Measurements from ENCODE around the gene DOCK4. TPM values are rescaled to one million over a fixed set of nuclear protein-coding genes. Genes with fewer than 3 reads are reported as not detected.

Gene DOCK4
- total RNA-seq, 3 donors from 2014 or later: 31.7 to 43.3 (median 41.9) TPM

DNA sequence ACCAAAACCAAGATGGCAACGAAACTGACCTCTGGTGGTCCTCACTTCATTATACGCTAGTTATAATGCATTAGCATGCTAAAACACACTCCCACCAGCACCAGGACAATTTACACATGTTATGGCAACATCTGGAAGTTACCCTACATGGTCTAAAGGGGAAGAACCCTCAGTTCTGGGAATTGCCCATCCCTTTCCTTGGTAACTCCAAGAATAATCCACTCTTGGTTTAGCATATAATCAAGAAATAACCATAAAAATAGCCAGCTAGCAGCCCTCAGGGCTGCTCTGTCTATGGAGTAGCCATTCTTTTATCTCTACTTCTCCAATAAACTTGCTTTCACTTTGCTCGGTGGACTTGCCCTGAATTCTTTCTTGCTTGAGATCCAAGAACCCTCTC is 191.1 kb downstream of the DOCK4 start:
- intact Hi-C loops (cut with DNase I; ENCODE audit: low total_unique reads): no loop called here
- Histone ChIP-seq H3K27ac (no peak overlapping the region), H3K4me1 (no peaks in the 10 kb centered on the region), H3K27me3 (no peaks in the 10 kb centered on the region), H3K4me3 (no peak overlapping the region), H3K36me3 (no peaks in the 10 kb centered on the region), H3K9me3 (no peaks in the 10 kb centered on the region)
- TF ChIP-seq CTCF (IDR thresholded peaks at IDR 0.05): no peak
- no peak for TF ChIP-seq POLR2AphosphoS5 (IDR thresholded peaks at IDR 0.05)
- no peak for TF ChIP-seq POLR2A (IDR thresholded peaks at IDR 0.05)
- no peak for DNase-seq (ENCODE audit: low spot score in 2 of 2)

- Histone ChIP-seq H3K4me3 (no peak overlapping the region), H3K36me3 (no peaks in the 10 kb centered on the region), H3K9me3 (no peaks in the 10 kb centered on the region), H3K27ac (no peak overlapping the region), H3K27me3 (no peaks in the 10 kb centered on the region), H3K4me1 (no peaks in the 10 kb centered on the region)
- DNase-seq (ENCODE audit: low spot score in 2 of 2): no peak
- intact Hi-C loops (cut with DNase I; ENCODE audit: low total_unique reads): no loop called here
- TF ChIP-seq CTCF (IDR thresholded peaks at IDR 0.05) (no peak), POLR2A (IDR thresholded peaks at IDR 0.05) (no peak), POLR2AphosphoS5 (IDR thresholded peaks at IDR 0.05) (no peak)
Measured at GRCh38 chr7:112014347-112014746, 191.9 kb downstream of the DOCK4 start.

DNA sequence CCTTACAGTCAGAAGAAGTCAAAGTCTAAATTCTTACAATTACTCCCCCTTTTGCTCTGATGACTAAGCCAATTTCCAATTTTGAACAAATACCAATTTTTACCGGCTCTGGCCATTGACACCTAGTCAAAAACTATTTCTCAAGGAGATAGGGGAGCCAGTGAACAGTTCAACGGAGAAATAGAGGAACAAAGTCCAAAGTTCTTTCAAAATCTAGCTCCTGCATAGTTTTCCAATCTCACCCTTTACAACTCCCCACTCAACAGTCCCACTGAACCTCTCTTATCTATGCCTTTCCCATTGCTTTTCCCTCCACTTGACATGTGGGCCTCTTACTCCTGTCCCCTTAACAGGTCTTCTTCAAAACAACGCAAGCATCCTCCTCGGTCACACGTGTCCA is 192.9 kb downstream of the DOCK4 start:
- H3K27me3 ChIP-seq: no peaks in the 10 kb centered on the region
- DNase-seq (ENCODE audit: low spot score in 2 of 2): no peak
- no peak overlapping the region for H3K4me3 ChIP-seq
- H3K4me1 ChIP-seq: no peaks in the 10 kb centered on the region
- TF ChIP-seq CTCF (IDR thresholded peaks at IDR 0.05): no peak
- TF ChIP-seq POLR2A (IDR thresholded peaks at IDR 0.05): no peak
- no peak for TF ChIP-seq POLR2AphosphoS5 (IDR thresholded peaks at IDR 0.05)
- intact Hi-C loops (cut with DNase I; ENCODE audit: low total_unique reads): no loop called here
- no peaks in the 10 kb centered on the region for H3K9me3 ChIP-seq
- no peaks in the 10 kb centered on the region for H3K36me3 ChIP-seq
- no peak overlapping the region for H3K27ac ChIP-seq

DNA sequence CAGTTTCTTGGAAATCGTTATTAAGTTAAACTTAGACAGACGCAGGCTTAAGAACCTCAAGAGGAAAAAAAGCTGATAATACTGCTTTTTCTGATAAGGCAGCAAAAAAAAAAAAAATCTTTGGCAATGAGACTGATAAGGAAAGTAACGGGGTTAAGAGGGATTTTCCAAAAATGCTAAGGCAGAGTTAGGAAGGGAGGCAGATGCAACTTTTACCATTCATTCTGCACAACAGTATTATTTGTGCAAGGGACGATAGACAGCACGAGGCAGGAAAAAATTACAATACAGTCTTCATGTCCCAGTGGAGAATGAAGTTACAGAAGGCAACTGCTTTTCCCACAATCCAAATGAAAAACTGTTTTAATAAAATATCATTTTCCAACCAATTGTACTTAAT is 194.0 kb downstream of the DOCK4 start:
- intact Hi-C loops (cut with DNase I; ENCODE audit: low total_unique reads): no loop called here
- Histone ChIP-seq H3K4me1 (no peaks in the 10 kb centered on the region), H3K9me3 (no peaks in the 10 kb centered on the region), H3K27me3 (no peaks in the 10 kb centered on the region), H3K4me3 (no peak overlapping the region), H3K27ac (no peak overlapping the region), H3K36me3 (no peaks in the 10 kb centered on the region)
- TF ChIP-seq POLR2AphosphoS5 (IDR thresholded peaks at IDR 0.05): no peak
- no peak for DNase-seq (ENCODE audit: low spot score in 2 of 2)

DNA sequence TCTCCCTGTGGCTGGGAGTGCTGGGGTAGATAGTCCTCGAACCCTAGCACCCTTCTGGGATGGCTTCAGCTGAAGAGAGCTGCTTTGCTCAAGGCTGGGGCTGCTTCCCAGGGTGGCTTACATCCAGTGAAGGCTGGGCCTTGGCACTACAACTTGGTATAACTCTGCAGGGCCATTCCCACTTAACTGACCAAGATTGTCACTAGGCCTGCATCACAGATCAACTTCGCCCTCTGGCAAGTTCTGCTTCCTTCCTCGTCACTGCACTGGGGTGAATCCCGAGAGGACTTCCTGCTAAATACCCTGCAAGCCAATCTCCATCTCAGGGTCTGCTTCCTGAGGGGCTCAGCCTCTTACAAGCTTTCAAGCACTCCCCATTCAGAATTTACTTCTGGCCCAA is 195.2 kb downstream of the DOCK4 start:
- TF ChIP-seq POLR2AphosphoS5 (IDR thresholded peaks at IDR 0.05): no peak
- no peak for TF ChIP-seq POLR2A (IDR thresholded peaks at IDR 0.05)
- TF ChIP-seq CTCF (IDR thresholded peaks at IDR 0.05): no peak
- H3K27me3 ChIP-seq: no peaks in the 10 kb centered on the region
- peak overlapping the region in 1 of 2 donors; percentile 25 for H3K27ac ChIP-seq

DNA sequence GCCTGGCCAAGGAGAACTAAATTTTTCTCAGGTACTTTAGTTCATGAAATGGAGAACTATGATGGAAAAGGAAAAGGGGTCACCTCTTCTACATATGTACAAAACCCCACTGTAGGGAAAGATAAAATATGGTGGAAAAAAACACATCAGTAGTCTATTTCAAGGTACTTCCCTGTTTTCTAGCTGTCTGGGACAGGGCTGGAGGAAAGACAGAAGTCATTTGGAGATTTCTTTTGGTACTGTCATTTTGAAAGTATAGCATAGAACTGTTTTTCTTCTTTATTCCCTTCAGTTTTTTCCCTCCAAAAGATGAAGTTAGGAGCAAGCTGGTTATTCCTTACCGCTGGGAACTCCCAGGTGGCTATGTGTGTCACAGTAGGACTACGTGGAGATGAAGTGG is 196.1 kb downstream of the DOCK4 start:
- no peak for DNase-seq (ENCODE audit: low spot score in 2 of 2)
- Histone ChIP-seq H3K4me3 (no peak overlapping the region), H3K36me3 (no peaks in the 10 kb centered on the region), H3K4me1 (no peaks in the 10 kb centered on the region), H3K9me3 (no peaks in the 10 kb centered on the region), H3K27ac (no peak overlapping the region), H3K27me3 (no peaks in the 10 kb centered on the region)
- TF ChIP-seq CTCF (IDR thresholded peaks at IDR 0.05) (no peak), POLR2A (IDR thresholded peaks at IDR 0.05) (no peak), POLR2AphosphoS5 (IDR thresholded peaks at IDR 0.05) (no peak)
- intact Hi-C loops (cut with DNase I; ENCODE audit: low total_unique reads): no loop called here

More for the DNA sequence above, 195.2 kb downstream of the DOCK4 start:
- intact Hi-C loops (cut with DNase I; ENCODE audit: low total_unique reads): no loop called here
- H3K36me3 ChIP-seq: no peaks in the 10 kb centered on the region
- DNase-seq (ENCODE audit: low spot score in 2 of 2): no peak
- H3K9me3 ChIP-seq: no peaks in the 10 kb centered on the region
- no peaks in the 10 kb centered on the region for H3K4me1 ChIP-seq
- no peak overlapping the region for H3K4me3 ChIP-seq
